Sigmoid colon (tissue), 7 donors: Measurements from ENCODE around the gene ZNF772. TPM values are rescaled to one million over a fixed set of nuclear protein-coding genes. Genes with fewer than 3 reads are reported as not detected.
A peak's percentile ranks its signal among the peaks of the same experiment; 100 is the strongest.

ENCODE experiments used
- DNase-seq: peaks from one replicate; pipeline ENCODE4 v3.0.0-alpha.2; 2019
- H3K27ac ChIP-seq, 4 donors: fragments of 200-600 bp; sonication (generic); one replicate each; pipeline ENCODE4 v1.5.1; 2016 to 2019; ENCODE audit warnings: mild to moderate bottlenecking in 1 of 4
- H3K27me3 ChIP-seq, 3 donors: fragments of 200-600 bp; sonication (generic); one replicate each; pipeline ENCODE4 v1.5.1; 2019; ENCODE audit warnings: mild to moderate bottlenecking in 1 of 3
- H3K36me3 ChIP-seq, 4 donors: fragments of 200-600 bp; sonication (generic); one replicate each; pipeline ENCODE4 v1.5.1; 2016 to 2019
- H3K4me1 ChIP-seq, 4 donors: fragments of 200-600 bp; sonication (generic); one replicate each; pipeline ENCODE4 v1.5.1; 2017 to 2019
- H3K4me3 ChIP-seq, 4 donors: fragments of 200-600 bp; sonication (generic); one replicate each; pipeline ENCODE4 v1.5.1; 2017 to 2019; ENCODE audit warnings: mild to moderate bottlenecking in 2 of 4, moderate library complexity in 1 of 4
- H3K9me3 ChIP-seq, 4 donors: fragments of 200-600 bp in 3 of 4; sonication (generic) in 3 of 4; one replicate each; pipeline versions ENCODE4 v1.5.1 to v1.6.1; 2013 to 2019
- EP300 ChIP-seq, 4 donors: sonication (generic); formaldehyde crosslinking; IDR thresholded peaks; one replicate each; pipeline ENCODE4 v1.6.1; 2017; ENCODE audit warnings: antibody characterized with exemption in 4 of 4
- POLR2A ChIP-seq, 2 donors: fragments of 450-650 bp; IDR thresholded peaks; one replicate each; pipeline ENCODE4 v1.6.1; 2016; ENCODE audit warnings: antibody characterized with exemption in 2 of 2, mild to moderate bottlenecking in 2 of 2, moderate library complexity in 2 of 2
- POLR2AphosphoS5 ChIP-seq, 4 donors: sonication (generic); formaldehyde crosslinking; IDR thresholded peaks; one replicate each; pipeline ENCODE4 v1.6.1; 2017; ENCODE audit warnings: antibody characterized with exemption in 4 of 4
- WGBS, 2 donors: extraction: QIAGEN DNeasy Blood & Tissue Kit; methylation state at CpG; one replicate each; pipeline ENCODE4 v1.1.7; 2013; 5-methylcytosine and 5-hydroxymethylcytosine counted together
- intact Hi-C: fragments of 100-400 bp; cut with DNase I; formaldehyde crosslinking; loops from one replicate; pipeline ENCODE4 v1.15.1; 2023
- polyA plus RNA-seq, 3 donors: library from polyadenylated mRNA; stranded (reverse); fragments of 200-250 nt; gene quantifications; one replicate each; pipeline ENCODE4 v1.2.3, GENCODE V29; 2013
- total RNA-seq, 4 donors: library from RNA; depleted of rRNA; stranded (reverse); fragments of >200 nt; gene quantifications; one replicate each; pipeline ENCODE4 v1.1.0, GENCODE V29; 2016
- TF ChIP-seq, protein P1 (sequence below), 4 experiments: fragments of 450-650 bp in 3 of 4; fragments of 200-600 bp in 1 of 4; IDR thresholded peaks; one replicate each; pipeline ENCODE4 v1.5.1; 2016 to 2019; ENCODE audit warnings: antibody characterized with exemption in 4 of 4, mild to moderate bottlenecking in 3 of 4, moderate library complexity in 2 of 4
- donor health status: healthy with polysubstance abuse.
- donor health status: Bipolar disorder and iron deficiency.
- donor health status: healthy.

Gene ZNF772
- total and polyA plus RNA-seq, 7 donors, result 0.23 to 17.1 (median 12.8) TPM

DNA sequence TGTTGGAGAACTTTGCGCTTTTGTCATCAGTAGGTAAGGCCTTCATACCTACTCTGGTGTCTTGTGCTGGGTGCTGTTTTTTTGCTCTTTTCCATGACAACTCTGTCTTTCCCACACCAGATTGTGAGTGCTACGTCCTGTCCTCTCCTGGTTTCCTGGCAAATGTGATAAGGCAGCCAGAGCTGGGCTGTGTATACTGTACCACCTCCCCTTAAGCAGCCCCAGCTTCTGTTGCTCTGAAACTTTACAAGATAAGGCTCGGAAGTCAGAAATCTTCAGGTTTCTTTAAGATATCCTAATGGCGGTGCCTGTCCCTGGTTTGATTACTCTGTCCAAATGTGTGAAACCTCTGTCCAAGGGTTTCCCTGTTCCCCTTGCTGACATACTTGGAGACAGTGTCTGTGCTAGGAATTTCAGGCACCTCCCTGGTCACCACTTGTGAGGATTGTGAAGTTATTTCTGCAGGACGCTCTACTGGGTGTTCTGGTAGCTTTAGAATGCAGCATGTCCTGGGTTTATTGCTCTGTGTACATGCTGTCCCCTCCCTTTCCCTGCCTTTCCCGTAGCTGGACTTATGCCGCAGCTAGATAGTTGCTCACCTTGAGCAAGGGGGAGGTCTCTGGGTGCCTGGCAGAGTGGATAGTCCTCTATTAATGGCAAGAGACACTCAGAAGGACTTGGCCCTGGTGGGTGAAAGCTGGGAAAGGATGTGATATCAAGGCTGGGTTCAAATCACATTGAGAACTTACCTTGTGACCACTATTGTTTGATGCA is 35.2 kb downstream of the ZNF772 start:
- TF ChIP-seq EP300 (IDR thresholded peaks at IDR 0.05) (no peak), POLR2AphosphoS5 (IDR thresholded peaks at IDR 0.05) (no peak), POLR2A (IDR thresholded peaks at IDR 0.05) (no peak)
- no peak for DNase-seq
- Histone ChIP-seq H3K36me3 (peaks cover 4 to 27% (median 22%) of the 10 kb centered on the region in 4 donors), H3K9me3 (peaks cover 0 to 42% (median 16%) of the 10 kb centered on the region in 4 donors), H3K27me3 (no peaks in the 10 kb centered on the region), H3K4me3 (no peak overlapping the region), H3K4me1 (no peaks in the 10 kb centered on the region), H3K27ac (no peak overlapping the region)
- intact Hi-C loops, result no loop called here
- 81 to 83% methylated on average over 7 of the region's 7 CpGs for WGBS, 2 donors

DNA sequence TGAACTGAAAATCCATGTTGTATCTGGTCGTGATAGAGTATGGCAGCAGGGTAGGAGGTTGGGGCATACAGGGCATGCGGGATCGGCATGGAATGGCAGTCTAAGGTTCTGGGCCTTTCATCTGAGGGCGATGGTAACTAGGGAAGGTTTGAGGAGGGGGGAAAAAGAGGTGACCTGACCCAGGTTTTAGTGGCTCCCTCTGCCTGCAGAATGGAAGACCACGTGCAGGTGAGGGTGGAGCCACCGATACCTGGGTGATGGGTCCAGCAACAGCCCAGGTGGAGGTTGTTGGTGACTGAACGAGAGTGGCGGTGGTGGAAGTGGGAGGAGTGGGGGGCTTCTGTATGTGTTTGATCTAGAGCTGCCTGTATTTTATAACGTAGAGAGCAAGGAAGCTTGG is 38.4 kb downstream of the ZNF772 start:
- WGBS, 2 donors, result 92 to 95% methylated on average over 9 of the region's 9 CpGs
- no peaks in the 10 kb centered on the region for H3K27me3 ChIP-seq
- intact Hi-C loops, result no loop called here
- no peak overlapping the region for H3K27ac ChIP-seq
- peaks cover 0 to 13% (median 9%) of the 10 kb centered on the region in 4 donors for H3K36me3 ChIP-seq
- H3K4me3 ChIP-seq, result no peak overlapping the region
- TF ChIP-seq EP300 (IDR thresholded peaks at IDR 0.05) (no peak), POLR2A (IDR thresholded peaks at IDR 0.05) (no peak), POLR2AphosphoS5 (IDR thresholded peaks at IDR 0.05) (no peak)
- TF ChIP-seq, protein P1, sequence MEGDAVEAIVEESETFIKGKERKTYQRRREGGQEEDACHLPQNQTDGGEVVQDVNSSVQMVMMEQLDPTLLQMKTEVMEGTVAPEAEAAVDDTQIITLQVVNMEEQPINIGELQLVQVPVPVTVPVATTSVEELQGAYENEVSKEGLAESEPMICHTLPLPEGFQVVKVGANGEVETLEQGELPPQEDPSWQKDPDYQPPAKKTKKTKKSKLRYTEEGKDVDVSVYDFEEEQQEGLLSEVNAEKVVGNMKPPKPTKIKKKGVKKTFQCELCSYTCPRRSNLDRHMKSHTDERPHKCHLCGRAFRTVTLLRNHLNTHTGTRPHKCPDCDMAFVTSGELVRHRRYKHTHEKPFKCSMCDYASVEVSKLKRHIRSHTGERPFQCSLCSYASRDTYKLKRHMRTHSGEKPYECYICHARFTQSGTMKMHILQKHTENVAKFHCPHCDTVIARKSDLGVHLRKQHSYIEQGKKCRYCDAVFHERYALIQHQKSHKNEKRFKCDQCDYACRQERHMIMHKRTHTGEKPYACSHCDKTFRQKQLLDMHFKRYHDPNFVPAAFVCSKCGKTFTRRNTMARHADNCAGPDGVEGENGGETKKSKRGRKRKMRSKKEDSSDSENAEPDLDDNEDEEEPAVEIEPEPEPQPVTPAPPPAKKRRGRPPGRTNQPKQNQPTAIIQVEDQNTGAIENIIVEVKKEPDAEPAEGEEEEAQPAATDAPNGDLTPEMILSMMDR (IDR thresholded peaks at IDR 0.05), result no peak
- DNase-seq, result no peak
- peaks cover 0 to 23% (median 16%) of the 10 kb centered on the region in 4 donors for H3K4me1 ChIP-seq
- peaks cover 0 to 28% (median 6%) of the 10 kb centered on the region in 4 donors for H3K9me3 ChIP-seq

DNA sequence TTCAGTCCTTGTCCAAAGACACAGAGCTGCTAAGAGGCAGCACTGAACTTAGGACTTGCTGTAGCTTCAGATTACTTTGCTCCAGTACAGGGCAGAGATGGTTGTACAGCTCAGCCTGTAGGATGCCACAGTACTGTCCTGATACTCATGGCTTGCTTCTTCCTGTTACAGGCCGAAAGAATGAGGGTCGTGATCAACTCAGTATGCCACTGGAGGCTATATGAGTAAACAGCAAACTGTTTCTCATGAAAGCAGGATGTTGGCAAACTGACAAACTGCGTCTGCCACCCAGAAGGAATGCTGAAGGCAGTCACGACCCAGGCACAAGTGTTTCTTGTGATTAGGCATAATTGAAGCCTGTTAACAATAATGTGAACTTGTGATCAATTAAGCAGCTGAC is 39.4 kb downstream of the ZNF772 start:
- Histone ChIP-seq H3K27me3 (no peaks in the 10 kb centered on the region), H3K4me1 (peaks cover 0 to 23% (median 16%) of the 10 kb centered on the region in 4 donors), H3K36me3 (peaks cover 0 to 3% (median 1%) of the 10 kb centered on the region in 4 donors), H3K27ac (no peak overlapping the region), H3K9me3 (peaks cover 0 to 20% (median 5%) of the 10 kb centered on the region in 4 donors), H3K4me3 (no peak overlapping the region)
- WGBS, 2 donors, result 88 to 91% methylated on average over 4 of the region's 4 CpGs
- intact Hi-C loops, result no loop called here
- DNase-seq, result no peak
- TF ChIP-seq EP300 (IDR thresholded peaks at IDR 0.05) (no peak), POLR2AphosphoS5 (IDR thresholded peaks at IDR 0.05) (no peak), POLR2A (IDR thresholded peaks at IDR 0.05) (no peak)
- TF ChIP-seq, protein P1 (IDR thresholded peaks at IDR 0.05), result no peak

DNA sequence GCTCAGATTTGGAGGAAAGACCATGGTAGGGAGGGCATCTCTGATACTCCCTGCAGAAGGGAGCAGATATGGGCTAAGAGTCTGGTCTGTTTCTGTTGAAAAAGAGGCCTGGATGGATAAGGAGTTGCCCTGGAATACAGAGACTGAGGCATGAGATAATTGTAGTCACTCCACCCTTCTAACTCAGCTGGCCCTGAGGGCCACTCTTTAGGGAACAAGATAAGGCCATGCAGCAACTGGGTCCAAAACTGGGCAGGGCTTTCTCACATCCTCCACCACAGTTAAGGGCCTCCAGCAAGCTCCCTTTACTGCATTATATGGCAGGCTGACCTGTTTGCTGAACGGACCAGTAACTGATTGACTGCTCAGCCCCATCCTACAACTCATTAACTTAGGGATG is 40.9 kb downstream of the ZNF772 start:
- 43 to 60% methylated on average over 1 of the region's 1 CpG for WGBS, 2 donors
- Histone ChIP-seq H3K36me3 (no peaks in the 10 kb centered on the region), H3K9me3 (peaks cover 0 to 5% (median 1%) of the 10 kb centered on the region in 4 donors), H3K4me3 (peak overlapping the region in 2 of 4 donors; percentile 65 to 88), H3K27ac (no peak overlapping the region), H3K27me3 (no peaks in the 10 kb centered on the region), H3K4me1 (peaks cover 0 to 23% (median 16%) of the 10 kb centered on the region in 4 donors)
- TF ChIP-seq POLR2AphosphoS5 (IDR thresholded peaks at IDR 0.05) (no peak), EP300 (IDR thresholded peaks at IDR 0.05) (no peak), POLR2A (IDR thresholded peaks at IDR 0.05) (no peak)
- TF ChIP-seq, protein P1 (IDR thresholded peaks at IDR 0.05), result no peak
- DNase-seq, result no peak
- intact Hi-C loops, result no loop called here
